ENCODE results near the gene INTS7. TPM values are rescaled to one million over a fixed set of nuclear protein-coding genes. Genes with fewer than 3 reads are reported as not detected.

The INTS7 gene
- total and polyA plus RNA-seq, 5 donors from 2014 or later, result 15.8 to 20.5 (median 16.7) TPM

DNA sequence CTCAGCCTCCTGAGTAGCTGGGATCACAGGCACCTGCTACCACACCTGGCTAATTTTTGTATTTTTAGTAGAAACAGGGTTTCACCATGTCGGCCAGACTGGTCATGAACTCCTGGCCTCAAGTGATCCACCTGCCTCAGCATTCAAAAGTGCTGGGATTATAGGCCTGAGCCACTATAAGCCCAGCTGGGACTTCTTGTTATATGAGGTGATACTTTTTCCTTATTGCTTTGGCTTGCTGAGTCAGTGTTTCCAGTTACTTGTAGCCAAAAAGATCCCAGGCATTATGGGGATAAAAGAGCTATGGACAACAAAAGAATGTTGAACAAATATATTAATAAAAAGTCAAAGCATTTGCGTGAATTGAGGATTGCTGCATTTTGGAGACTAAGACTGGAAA lies 134.9 kb downstream of the INTS7 start:
- Mint-ChIP-seq H3K27ac (no peak overlapping the region), H3K4me3 (no peak overlapping the region), H3K27me3 (peaks cover 4% of the 10 kb centered on the region), H3K4me1 (peaks cover 0 to 4% (median 0%) of the 10 kb centered on the region in 4 donors), H3K36me3 (no peaks in the 10 kb centered on the region), H3K9me3 (peaks cover 0 to 2% (median 0%) of the 10 kb centered on the region in 7 donors)
- Histone ChIP-seq H3K4me3 (ENCODE audit: low read depth, low read length) (no peak overlapping the region), H3K36me3 (ENCODE audit: control insufficient read depth, insufficient read depth, low read length) (no peaks in the 10 kb centered on the region), H3K9me3 (ENCODE audit: control insufficient read depth in 2 of 2, low read length in 2 of 2) (no peaks in the 10 kb centered on the region), H3K27me3 (ENCODE audit: control insufficient read depth, insufficient read depth, low read length) (no peaks in the 10 kb centered on the region), H3K27ac (ENCODE audit: insufficient read depth, low read length, poor library complexity, severe bottlenecking) (no peak overlapping the region), H3K4me1 (ENCODE audit: control insufficient read depth, insufficient read depth, low read length, poor library complexity, severe bottlenecking) (no peaks in the 10 kb centered on the region)
- ATAC-seq (ENCODE audit: low read depth in 2 of 2), result no peak
- no peak for DNase-seq

DNA sequence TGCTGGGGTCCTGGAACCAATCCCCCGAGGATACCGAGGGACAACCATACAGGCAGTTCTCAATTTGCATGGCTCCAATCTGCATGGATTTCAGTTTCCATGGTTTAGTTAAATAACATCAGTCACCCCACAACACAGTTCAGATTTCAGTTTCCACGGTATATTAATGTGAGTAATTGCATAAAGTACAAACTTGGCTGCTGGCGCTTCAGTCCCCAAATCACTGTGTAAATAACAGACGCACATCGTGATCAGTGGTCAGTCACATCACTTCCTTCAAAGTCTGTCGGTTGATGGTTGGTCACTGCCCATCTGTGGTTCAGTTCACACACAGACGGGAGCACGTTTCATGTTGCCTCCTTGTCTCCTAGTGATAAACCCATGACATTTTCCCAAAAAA lies 138.4 kb downstream of the INTS7 start:
- ATAC-seq (ENCODE audit: low read depth in 2 of 2), result no peak
- Mint-ChIP-seq H3K9me3 (no peaks in the 10 kb centered on the region), H3K4me3 (no peak overlapping the region)

GRCh38 chr1:211895126-211895759 lies 140.1 kb downstream of the INTS7 start:
- Mint-ChIP-seq H3K27ac (no peak overlapping the region), H3K4me3 (no peak overlapping the region), H3K9me3 (no peaks in the 10 kb centered on the region), H3K36me3 (no peaks in the 10 kb centered on the region), H3K27me3 (no peaks in the 10 kb centered on the region), H3K4me1 (peaks cover 0 to 4% (median 0%) of the 10 kb centered on the region in 4 donors)
- no peaks in the 10 kb centered on the region for H3K36me3 ChIP-seq (ENCODE audit: control insufficient read depth, insufficient read depth, low read length)
- no peaks in the 10 kb centered on the region for H3K4me1 ChIP-seq (ENCODE audit: control insufficient read depth, insufficient read depth, low read length, poor library complexity, severe bottlenecking)
- no peak for DNase-seq
- H3K27me3 ChIP-seq (ENCODE audit: control insufficient read depth, insufficient read depth, low read length), result peaks cover 5% of the 10 kb centered on the region
- H3K27ac ChIP-seq (ENCODE audit: insufficient read depth, low read length, poor library complexity, severe bottlenecking), result no peak overlapping the region
- no peaks in the 10 kb centered on the region for H3K9me3 ChIP-seq (ENCODE audit: control insufficient read depth in 2 of 2, low read length in 2 of 2)
- no peak overlapping the region for H3K4me3 ChIP-seq (ENCODE audit: low read depth, low read length)
- ATAC-seq (ENCODE audit: low read depth in 2 of 2), result no peak

More for the DNA sequence above, 138.4 kb downstream of the INTS7 start:
- no peaks in the 10 kb centered on the region for H3K27me3 Mint-ChIP-seq
- no peaks in the 10 kb centered on the region for H3K36me3 Mint-ChIP-seq
- H3K4me1 Mint-ChIP-seq, result peaks cover 0 to 4% (median 0%) of the 10 kb centered on the region in 4 donors
- DNase-seq, result no peak
- H3K36me3 ChIP-seq (ENCODE audit: control insufficient read depth, insufficient read depth, low read length), result no peaks in the 10 kb centered on the region
- peaks cover 5% of the 10 kb centered on the region for H3K27me3 ChIP-seq (ENCODE audit: control insufficient read depth, insufficient read depth, low read length)
- H3K4me1 ChIP-seq (ENCODE audit: control insufficient read depth, insufficient read depth, low read length, poor library complexity, severe bottlenecking), result no peaks in the 10 kb centered on the region
- no peak overlapping the region for H3K27ac ChIP-seq (ENCODE audit: insufficient read depth, low read length, poor library complexity, severe bottlenecking)
- H3K4me3 ChIP-seq (ENCODE audit: low read depth, low read length), result no peak overlapping the region
- H3K27ac Mint-ChIP-seq, result no peak overlapping the region
- no peaks in the 10 kb centered on the region for H3K9me3 ChIP-seq (ENCODE audit: control insufficient read depth in 2 of 2, low read length in 2 of 2)

DNA sequence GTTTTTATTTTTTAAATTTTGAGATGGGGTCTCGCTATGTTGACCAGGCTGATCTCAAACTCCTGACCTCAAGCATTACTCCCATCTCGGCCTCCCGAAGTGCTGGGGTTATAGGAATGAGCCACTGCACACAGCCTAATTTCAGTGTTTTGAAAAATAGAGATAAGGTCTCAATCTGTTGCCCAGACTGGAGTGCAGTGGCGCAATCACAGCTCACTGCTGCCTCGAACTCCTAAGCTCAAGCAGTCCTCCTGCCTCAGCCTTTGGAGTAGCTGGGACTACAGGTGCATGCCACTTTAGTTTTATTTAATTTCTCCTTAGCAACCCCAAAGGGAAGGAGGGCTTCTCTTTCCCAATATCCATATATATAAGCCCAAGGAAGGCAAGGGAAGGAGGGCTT lies 141.0 kb downstream of the INTS7 start:
- H3K36me3 Mint-ChIP-seq, result no peaks in the 10 kb centered on the region
- ATAC-seq (ENCODE audit: low read depth in 2 of 2), result no peak
- H3K4me1 Mint-ChIP-seq, result peaks cover 0 to 4% (median 0%) of the 10 kb centered on the region in 4 donors
- no peak overlapping the region for H3K27ac ChIP-seq (ENCODE audit: insufficient read depth, low read length, poor library complexity, severe bottlenecking)
- H3K9me3 Mint-ChIP-seq, result no peaks in the 10 kb centered on the region
- no peaks in the 10 kb centered on the region for H3K27me3 Mint-ChIP-seq
- DNase-seq, result no peak
- no peak overlapping the region for H3K4me3 Mint-ChIP-seq
- no peaks in the 10 kb centered on the region for H3K4me1 ChIP-seq (ENCODE audit: control insufficient read depth, insufficient read depth, low read length, poor library complexity, severe bottlenecking)
- H3K4me3 ChIP-seq (ENCODE audit: low read depth, low read length), result no peak overlapping the region
- H3K36me3 ChIP-seq (ENCODE audit: control insufficient read depth, insufficient read depth, low read length), result no peaks in the 10 kb centered on the region
- H3K27ac Mint-ChIP-seq, result no peak overlapping the region
- peaks cover 5% of the 10 kb centered on the region for H3K27me3 ChIP-seq (ENCODE audit: control insufficient read depth, insufficient read depth, low read length)
- H3K9me3 ChIP-seq (ENCODE audit: control insufficient read depth in 2 of 2, low read length in 2 of 2), result no peaks in the 10 kb centered on the region

- no peak overlapping the region for H3K27ac ChIP-seq (ENCODE audit: insufficient read depth, low read length, poor library complexity, severe bottlenecking)
- no peaks in the 10 kb centered on the region for H3K27me3 Mint-ChIP-seq
- H3K27ac Mint-ChIP-seq, result no peak overlapping the region
- H3K4me3 ChIP-seq (ENCODE audit: low read depth, low read length), result no peak overlapping the region
- ATAC-seq (ENCODE audit: low read depth in 2 of 2) (no peak), DNase-seq (no peak)
- no peaks in the 10 kb centered on the region for H3K4me1 ChIP-seq (ENCODE audit: control insufficient read depth, insufficient read depth, low read length, poor library complexity, severe bottlenecking)
- no peaks in the 10 kb centered on the region for H3K9me3 ChIP-seq (ENCODE audit: control insufficient read depth in 2 of 2, low read length in 2 of 2)
- H3K36me3 Mint-ChIP-seq, result no peaks in the 10 kb centered on the region
- H3K4me3 Mint-ChIP-seq, result no peak overlapping the region
- peaks cover 5% of the 10 kb centered on the region for H3K27me3 ChIP-seq (ENCODE audit: control insufficient read depth, insufficient read depth, low read length)
- no peaks in the 10 kb centered on the region for H3K36me3 ChIP-seq (ENCODE audit: control insufficient read depth, insufficient read depth, low read length)
- no peaks in the 10 kb centered on the region for H3K9me3 Mint-ChIP-seq
- H3K4me1 Mint-ChIP-seq, result no peaks in the 10 kb centered on the region
Measured at GRCh38 chr1:211893260-211893659, 142.1 kb downstream of the INTS7 start.

DNA sequence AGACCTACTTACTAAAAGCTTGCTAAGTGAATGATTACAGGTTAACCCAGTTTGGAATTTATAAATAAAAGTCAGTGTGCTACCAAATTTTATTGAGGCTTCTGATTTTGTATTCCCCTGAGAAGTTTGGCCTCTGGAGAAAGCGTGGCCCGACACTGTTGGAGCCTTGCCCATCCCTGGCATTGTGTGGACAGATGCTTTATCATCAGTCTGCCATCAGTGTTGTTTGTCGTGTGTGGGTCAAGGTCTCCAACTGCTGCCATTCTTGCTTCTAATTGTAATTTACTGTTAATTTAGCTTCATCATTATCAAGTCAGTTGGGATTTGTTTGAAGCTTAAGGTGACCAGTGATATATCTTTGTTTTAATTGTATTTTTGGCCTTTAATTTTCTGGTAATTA lies 142.8 kb downstream of the INTS7 start:
- Histone ChIP-seq H3K36me3 (ENCODE audit: control insufficient read depth, insufficient read depth, low read length) (no peaks in the 10 kb centered on the region), H3K27ac (ENCODE audit: insufficient read depth, low read length, poor library complexity, severe bottlenecking) (no peak overlapping the region), H3K4me1 (ENCODE audit: control insufficient read depth, insufficient read depth, low read length, poor library complexity, severe bottlenecking) (no peaks in the 10 kb centered on the region), H3K9me3 (ENCODE audit: control insufficient read depth in 2 of 2, low read length in 2 of 2) (no peaks in the 10 kb centered on the region), H3K27me3 (ENCODE audit: control insufficient read depth, insufficient read depth, low read length) (peaks cover 5% of the 10 kb centered on the region), H3K4me3 (ENCODE audit: low read depth, low read length) (no peak overlapping the region)
- no peaks in the 10 kb centered on the region for H3K9me3 Mint-ChIP-seq
- DNase-seq (no peak), ATAC-seq (ENCODE audit: low read depth in 2 of 2) (no peak)
- H3K4me3 Mint-ChIP-seq, result no peak overlapping the region
- no peaks in the 10 kb centered on the region for H3K27me3 Mint-ChIP-seq
- no peaks in the 10 kb centered on the region for H3K36me3 Mint-ChIP-seq
- no peaks in the 10 kb centered on the region for H3K4me1 Mint-ChIP-seq
- no peak overlapping the region for H3K27ac Mint-ChIP-seq

DNA sequence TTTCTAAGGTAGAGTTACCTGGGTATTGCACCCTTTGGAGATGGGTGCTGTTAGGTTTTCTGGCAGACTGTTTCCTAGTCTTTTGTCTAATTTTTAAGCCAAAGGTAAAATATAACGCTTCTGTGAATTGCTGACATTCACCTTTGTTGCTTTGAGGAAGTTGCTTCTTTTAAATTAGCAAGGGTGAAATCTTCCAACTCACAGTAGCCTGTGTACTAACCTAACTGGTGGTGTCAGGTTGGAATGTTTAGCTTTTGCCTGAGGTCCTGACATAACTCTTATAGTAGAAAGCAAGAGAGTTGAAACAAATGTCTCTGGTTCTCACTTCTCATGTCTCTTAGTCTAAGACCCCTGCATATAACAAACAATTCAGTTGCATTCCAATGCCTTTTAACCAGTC lies 143.6 kb downstream of the INTS7 start:
- DNase-seq (no peak), ATAC-seq (ENCODE audit: low read depth in 2 of 2) (no peak)
- Histone ChIP-seq H3K4me1 (ENCODE audit: control insufficient read depth, insufficient read depth, low read length, poor library complexity, severe bottlenecking) (no peaks in the 10 kb centered on the region), H3K27ac (ENCODE audit: insufficient read depth, low read length, poor library complexity, severe bottlenecking) (no peak overlapping the region), H3K36me3 (ENCODE audit: control insufficient read depth, insufficient read depth, low read length) (no peaks in the 10 kb centered on the region), H3K27me3 (ENCODE audit: control insufficient read depth, insufficient read depth, low read length) (peaks cover 5% of the 10 kb centered on the region), H3K9me3 (ENCODE audit: control insufficient read depth in 2 of 2, low read length in 2 of 2) (no peaks in the 10 kb centered on the region), H3K4me3 (ENCODE audit: low read depth, low read length) (no peak overlapping the region)
- Mint-ChIP-seq H3K36me3 (no peaks in the 10 kb centered on the region), H3K4me3 (no peak overlapping the region), H3K27me3 (peaks cover 2% of the 10 kb centered on the region), H3K9me3 (no peaks in the 10 kb centered on the region), H3K4me1 (no peaks in the 10 kb centered on the region), H3K27ac (no peak overlapping the region)

All from CD4-positive, CD25-positive, alpha-beta regulatory T cell (primary cell).